Breast epithelium (tissue), 3 donors: ENCODE measurements around the gene OR6P1.

Experiments
- CTCF ChIP-seq, 3 donors: fragments of 450-650 bp; IDR thresholded peaks; one replicate each; pipeline ENCODE4 v1.5.1; 2016 to 2017; ENCODE audit warnings: antibody characterized with exemption in 3 of 3, mild to moderate bottlenecking in 3 of 3, moderate library complexity in 3 of 3
- POLR2A ChIP-seq: fragments of 450-650 bp; IDR thresholded peaks from one replicate; pipeline ENCODE4 v1.6.1; 2016; ENCODE audit warnings: antibody characterized with exemption, mild to moderate bottlenecking, moderate library complexity
- POLR2AphosphoS5 ChIP-seq, 3 donors: sonication (generic); formaldehyde crosslinking; IDR thresholded peaks; one replicate each; pipeline ENCODE4 v1.6.1; 2017; ENCODE audit warnings: antibody characterized with exemption in 3 of 3

- no peak for TF ChIP-seq CTCF (IDR thresholded peaks at IDR 0.05)
- TF ChIP-seq POLR2AphosphoS5 (IDR thresholded peaks at IDR 0.05), result no peak
- TF ChIP-seq POLR2A, result no peak
Measured at GRCh38 chr1:158547533-158547932, 22.8 kb downstream of the OR6P1 start.
